ENCODE data around the gene KLHL10. TPM values are rescaled to one million over a fixed set of nuclear protein-coding genes. Genes with fewer than 3 reads are reported as not detected.

The KLHL10 gene
- polyA plus RNA-seq, 1 donor from 2014 or later, result 0.16 TPM

DNA sequence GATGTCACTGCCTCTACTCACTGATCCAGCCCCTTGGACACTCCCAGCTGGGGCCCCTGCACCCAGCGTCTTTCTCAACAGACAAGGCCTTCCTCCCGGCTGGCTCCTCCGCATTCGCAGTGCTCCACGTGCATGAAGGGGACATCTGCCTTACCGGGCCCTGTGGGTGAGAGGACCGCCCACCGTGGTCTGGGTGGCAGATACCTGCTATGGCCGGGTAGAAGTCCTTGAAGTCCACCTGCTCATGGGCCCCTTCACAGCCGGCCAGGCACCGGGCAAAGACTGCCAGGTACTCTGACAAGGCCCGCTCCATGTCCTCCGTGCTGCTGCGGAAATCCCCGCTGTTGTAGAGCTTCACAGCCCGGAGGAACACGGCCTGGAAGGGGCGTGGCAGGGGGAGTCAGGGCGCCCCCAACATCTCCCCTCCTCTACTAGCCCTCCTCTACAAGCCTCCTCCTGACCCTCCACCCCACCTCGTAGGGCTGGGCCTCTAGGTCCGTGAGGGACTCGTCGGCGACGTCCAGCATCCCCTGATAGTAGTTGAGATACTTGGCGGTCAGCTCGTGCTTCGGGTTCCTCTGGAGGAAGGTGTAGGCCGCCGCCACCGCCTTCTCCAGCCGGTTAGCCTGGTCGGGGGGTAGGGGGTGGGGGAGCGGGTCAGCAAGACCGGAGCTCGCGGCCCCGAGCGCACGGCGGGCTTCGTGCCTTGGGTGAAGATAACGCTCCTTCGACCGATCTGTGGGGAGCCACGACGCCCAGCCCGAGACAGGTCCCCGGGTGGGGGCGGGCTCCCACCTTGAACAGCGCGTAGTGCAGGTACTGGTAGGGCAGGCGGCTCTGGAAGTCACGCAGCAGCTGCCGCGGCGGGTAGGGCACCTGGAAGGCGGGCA, 26.7 kb upstream of the KLHL10 start:
- peaks cover 7% of the 10 kb centered on the region for H3K27me3 Mint-ChIP-seq
- peaks cover 0 to 11% (median 11%) of the 10 kb centered on the region in 3 donors for H3K4me1 Mint-ChIP-seq
- peak overlapping the region in 2 of 3 donors; percentile 14 to 74 for H3K27ac Mint-ChIP-seq
- peak overlapping the region; percentile 81 to 88 (median 85) for H3K4me3 Mint-ChIP-seq
- no peaks in the 10 kb centered on the region for H3K36me3 Mint-ChIP-seq
- H3K9me3 Mint-ChIP-seq, result no peaks in the 10 kb centered on the region

DNA sequence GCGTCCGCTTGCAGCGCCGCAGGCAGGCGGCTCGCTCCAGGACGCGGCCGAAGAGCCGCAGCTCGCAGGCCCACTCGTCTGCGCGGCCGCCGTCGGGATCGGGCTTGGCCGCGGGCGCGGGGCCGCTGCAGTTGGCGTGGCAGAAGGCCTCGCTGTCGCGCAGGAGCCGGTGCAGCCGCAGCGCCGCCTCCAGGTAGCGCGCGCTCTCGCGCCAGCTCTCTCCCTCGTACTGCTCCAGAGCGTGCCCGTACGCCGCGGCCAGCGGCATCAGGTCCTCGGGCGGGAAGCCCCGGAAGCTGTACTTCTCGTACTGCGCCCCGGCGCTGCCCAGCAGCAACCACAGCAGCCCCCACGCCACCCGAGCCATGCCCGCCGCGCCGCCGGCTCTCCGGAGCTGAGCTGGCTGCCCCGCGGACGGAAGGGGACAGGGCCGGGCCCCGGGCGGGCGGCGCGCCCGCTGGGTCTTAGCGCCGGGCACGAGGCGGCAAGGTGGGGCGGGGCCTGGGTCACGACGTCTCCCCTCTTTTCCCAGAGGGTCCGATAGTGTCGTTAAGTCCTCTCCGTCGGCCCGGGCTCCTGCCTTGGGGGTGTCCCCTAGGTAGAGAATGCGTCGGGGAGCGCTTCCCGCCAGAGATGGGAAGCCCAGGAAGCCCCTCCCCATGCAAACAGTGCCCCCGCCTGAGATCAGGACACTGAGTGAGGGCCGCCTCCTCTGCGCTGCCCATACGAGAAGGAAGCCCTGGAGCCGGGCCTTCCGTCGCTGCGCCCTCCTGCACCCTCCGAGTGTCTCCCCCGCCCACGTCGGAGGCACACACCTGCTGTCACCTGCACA, 25.9 kb upstream of the KLHL10 start, which contains the start of gene P3H4:
Gene P3H4 (minus strand): TSS at position 401 of the 832 bp plus-strand sequence. CDS start 34 bp downstream, at position 367.
- H3K27me3 Mint-ChIP-seq, result peaks cover 6% of the 10 kb centered on the region
- no peaks in the 10 kb centered on the region for H3K36me3 Mint-ChIP-seq
- peaks cover 0 to 11% (median 11%) of the 10 kb centered on the region in 3 donors for H3K4me1 Mint-ChIP-seq
- H3K4me3 Mint-ChIP-seq, result peak within 1 kb of the TSS; percentile 81 to 97 (median 90)
- peak within 1 kb of the TSS; percentile 66 to 89 (median 74) for H3K27ac Mint-ChIP-seq
- H3K9me3 Mint-ChIP-seq, result no peaks in the 10 kb centered on the region

DNA sequence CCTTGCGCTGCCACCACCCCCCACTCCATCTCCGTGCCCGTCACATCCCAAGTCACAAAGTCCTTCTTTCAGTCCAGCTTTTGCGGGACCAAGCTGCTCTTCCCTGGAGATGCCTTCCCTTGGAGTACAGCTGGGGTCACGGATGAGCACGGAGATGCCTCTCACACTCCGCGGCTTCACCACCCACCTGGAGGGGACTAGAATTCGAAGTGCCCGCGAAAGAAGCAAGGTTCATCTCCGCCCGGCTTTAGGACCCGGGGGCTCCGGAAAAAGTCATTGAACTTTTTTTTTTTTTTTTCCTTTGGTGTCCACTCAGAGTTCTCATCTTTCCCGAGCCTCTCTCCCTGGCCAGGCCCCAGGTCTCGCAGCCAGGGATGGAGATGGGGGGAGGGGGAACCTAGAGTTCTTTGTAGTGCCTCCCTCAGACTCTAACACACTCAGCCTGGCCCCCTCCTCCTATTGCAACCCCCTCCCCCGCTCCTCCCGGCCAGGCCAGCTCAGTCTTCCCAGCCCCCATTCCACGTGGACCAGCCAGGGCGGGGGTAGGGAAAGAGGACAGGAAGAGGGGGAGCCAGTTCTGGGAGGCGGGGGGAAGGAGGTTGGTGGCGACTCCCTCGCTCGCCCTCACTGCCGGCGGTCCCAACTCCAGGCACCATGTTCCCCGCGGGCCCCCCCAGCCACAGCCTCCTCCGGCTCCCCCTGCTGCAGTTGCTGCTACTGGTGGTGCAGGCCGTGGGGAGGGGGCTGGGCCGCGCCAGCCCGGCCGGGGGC, 25.1 kb upstream of the KLHL10 start, which contains the start of gene FKBP10:
Gene FKBP10 (plus strand): TSS at position 624 of the 771 bp plus-strand sequence. CDS start 31 bp downstream, at position 655.
- Mint-ChIP-seq H3K27me3 (peaks cover 6% of the 10 kb centered on the region), H3K4me1 (peaks cover 0 to 11% (median 11%) of the 10 kb centered on the region in 3 donors), H3K9me3 (no peaks in the 10 kb centered on the region), H3K27ac (peak within 1 kb of the TSS in 2 of 3 donors; percentile 66 to 89), H3K36me3 (no peaks in the 10 kb centered on the region), H3K4me3 (peak within 1 kb of the TSS; percentile 82 to 97 (median 90))

DNA sequence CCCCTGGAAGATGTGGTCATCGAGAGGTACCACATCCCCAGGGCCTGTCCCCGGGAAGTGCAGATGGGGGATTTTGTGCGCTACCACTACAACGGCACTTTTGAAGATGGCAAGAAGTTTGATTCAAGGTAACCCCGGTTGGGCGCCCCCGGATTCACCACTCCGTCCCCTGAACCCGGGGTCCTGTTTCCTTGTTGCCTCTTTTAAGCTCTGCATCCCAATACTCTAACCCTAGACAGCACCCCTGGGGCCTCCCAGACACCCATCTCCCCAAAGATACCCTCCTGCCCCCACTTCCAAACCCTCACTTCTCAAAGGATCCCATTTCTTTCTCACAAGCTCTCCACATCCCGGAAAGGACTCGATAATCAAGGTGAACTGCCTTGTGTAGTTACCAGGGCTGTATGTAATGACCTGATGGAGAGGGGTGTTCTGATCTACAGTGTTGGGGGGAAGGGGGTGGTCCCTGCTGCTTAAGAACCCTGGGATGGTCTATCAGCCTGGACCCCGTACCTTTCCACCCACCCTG, 24.4 kb upstream of the KLHL10 start:
- peak overlapping the region; percentile 30 to 93 (median 76) for H3K4me3 Mint-ChIP-seq
- no peaks in the 10 kb centered on the region for H3K36me3 Mint-ChIP-seq
- H3K27ac Mint-ChIP-seq, result peak overlapping the region in 1 of 3 donors; percentile 31

DNA sequence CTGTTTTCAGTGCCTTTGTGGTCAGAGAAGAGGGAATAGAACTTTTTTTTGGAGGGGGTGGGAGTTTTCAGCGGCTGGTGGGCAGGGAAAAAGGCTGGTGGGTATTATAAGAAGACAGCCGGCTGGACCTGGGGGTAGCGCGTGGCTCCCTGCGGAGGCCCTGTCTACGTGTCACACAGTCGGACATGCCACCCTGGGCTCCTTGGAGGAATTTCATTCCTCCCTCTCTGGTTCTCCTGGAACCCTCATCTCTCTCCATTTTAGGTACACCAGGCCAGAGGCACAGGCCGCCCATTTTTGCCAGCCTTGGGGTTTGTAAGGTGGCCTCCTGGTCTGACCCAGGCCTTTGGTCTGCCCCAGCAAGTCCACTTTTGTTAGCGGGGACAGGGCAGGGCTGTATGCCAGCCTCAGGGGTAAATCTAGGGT, 23.9 kb upstream of the KLHL10 start:
- Mint-ChIP-seq H3K27me3 (peaks cover 8% of the 10 kb centered on the region), H3K36me3 (no peaks in the 10 kb centered on the region), H3K27ac (peak overlapping the region in 1 of 3 donors; percentile 14), H3K9me3 (no peaks in the 10 kb centered on the region), H3K4me3 (peak overlapping the region in 2 of 4 donors; percentile 82 to 93), H3K4me1 (peaks cover 0 to 11% (median 11%) of the 10 kb centered on the region in 3 donors)

More for the DNA sequence above, 24.4 kb upstream of the KLHL10 start:
- H3K27me3 Mint-ChIP-seq, result peaks cover 7% of the 10 kb centered on the region
- H3K4me1 Mint-ChIP-seq, result peaks cover 0 to 11% (median 11%) of the 10 kb centered on the region in 3 donors
- H3K9me3 Mint-ChIP-seq, result no peaks in the 10 kb centered on the region

DNA sequence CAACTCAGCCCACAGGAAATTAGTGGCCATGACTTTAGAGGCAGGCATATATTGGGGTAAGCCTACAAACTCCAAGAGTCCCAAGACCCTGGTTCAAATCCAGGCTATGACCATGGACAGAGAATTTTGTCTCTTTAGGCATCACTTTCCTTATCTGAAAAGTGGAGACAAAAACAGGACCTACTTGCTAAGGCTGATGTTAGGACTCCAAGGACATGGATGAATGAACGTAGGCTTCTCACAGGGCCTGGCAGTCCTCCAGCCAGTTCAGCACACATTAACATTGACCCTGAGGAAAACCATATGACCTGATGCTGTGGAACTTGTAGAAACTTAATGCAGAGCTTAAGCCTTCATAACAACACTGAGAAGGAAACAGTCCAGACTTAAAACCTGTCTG, 23.4 kb upstream of the KLHL10 start:
- Mint-ChIP-seq H3K36me3 (no peaks in the 10 kb centered on the region), H3K27me3 (peaks cover 8% of the 10 kb centered on the region), H3K27ac (peak overlapping the region in 1 of 3 donors; percentile 14), H3K9me3 (no peaks in the 10 kb centered on the region), H3K4me3 (peak overlapping the region in 1 of 4 donors; percentile 82), H3K4me1 (peaks cover 0 to 11% (median 11%) of the 10 kb centered on the region in 3 donors)

DNA sequence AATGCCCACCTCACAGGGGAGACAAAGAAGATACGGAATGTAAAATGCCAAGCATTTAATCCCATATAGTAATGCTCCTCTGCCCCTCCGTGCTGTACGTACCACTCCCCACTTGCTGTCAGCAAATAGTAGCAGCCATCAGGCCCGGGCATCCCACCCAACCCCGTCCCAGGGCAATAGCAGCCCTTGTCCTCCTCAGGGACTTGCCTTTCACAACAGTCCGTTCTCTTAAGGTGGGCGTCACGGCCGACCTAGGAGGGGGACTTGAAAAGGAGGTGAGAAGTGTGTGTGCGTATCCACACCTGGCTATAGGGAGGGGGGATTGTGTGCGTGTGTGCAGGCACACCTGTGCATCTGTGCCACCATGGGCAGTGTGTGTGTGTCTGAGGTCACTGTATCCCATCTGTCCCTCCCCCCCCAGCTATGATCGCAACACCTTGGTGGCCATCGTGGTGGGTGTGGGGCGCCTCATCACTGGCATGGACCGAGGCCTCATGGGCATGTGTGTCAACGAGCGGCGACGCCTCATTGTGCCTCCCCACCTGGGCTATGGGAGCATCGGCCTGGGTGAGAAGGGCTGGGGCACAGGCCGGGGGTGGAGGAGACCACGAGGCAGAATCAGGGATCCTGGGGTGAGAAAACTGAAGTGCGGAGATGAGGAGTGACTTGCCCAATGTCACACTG, 20.8 kb upstream of the KLHL10 start:
- H3K27ac Mint-ChIP-seq, result no peak overlapping the region
- H3K4me1 Mint-ChIP-seq, result peaks cover 0 to 9% (median 5%) of the 10 kb centered on the region in 3 donors
- H3K9me3 Mint-ChIP-seq, result no peaks in the 10 kb centered on the region
- peak overlapping the region in 1 of 4 donors; percentile 32 for H3K4me3 Mint-ChIP-seq
- H3K27me3 Mint-ChIP-seq, result peaks cover 9% of the 10 kb centered on the region
- no peaks in the 10 kb centered on the region for H3K36me3 Mint-ChIP-seq

DNA sequence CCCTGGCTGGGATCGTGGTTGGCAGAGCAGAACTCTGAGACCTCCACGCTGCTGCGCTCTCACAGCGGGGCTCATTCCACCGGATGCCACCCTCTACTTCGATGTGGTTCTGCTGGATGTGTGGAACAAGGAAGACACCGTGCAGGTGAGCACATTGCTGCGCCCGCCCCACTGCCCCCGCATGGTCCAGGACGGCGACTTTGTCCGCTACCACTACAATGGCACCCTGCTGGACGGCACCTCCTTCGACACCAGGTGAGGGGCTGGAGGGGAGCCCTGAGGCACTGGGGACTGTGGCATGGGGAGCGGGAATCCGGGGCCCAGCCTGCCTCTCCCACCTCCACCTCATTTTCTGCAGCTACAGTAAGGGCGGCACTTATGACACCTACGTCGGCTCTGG, 19.6 kb upstream of the KLHL10 start:
- Mint-ChIP-seq H3K9me3 (no peaks in the 10 kb centered on the region), H3K36me3 (no peaks in the 10 kb centered on the region), H3K27me3 (peaks cover 6% of the 10 kb centered on the region), H3K4me1 (peaks cover 0 to 4% (median 1%) of the 10 kb centered on the region in 3 donors), H3K27ac (no peak overlapping the region), H3K4me3 (peak overlapping the region in 1 of 4 donors; percentile 17)

DNA sequence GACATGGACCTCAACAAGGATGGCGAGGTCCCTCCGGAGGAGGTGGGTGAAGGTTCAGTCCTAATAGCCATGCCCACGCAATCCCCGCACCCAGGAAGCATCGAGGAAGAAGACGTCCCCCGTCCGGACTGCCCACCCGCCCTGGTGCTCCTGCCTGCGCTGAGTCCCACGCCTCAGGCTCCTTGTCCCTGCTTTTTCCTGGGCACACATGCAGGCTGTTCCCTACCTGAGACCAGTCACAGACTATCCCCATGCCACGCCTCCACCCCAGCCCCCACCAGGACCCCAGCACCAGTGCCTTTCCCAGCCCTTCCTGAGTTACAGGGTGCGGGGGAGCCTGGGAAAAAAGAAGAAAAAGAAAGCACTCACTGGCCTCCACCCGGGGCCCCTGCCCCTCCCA, 15.8 kb upstream of the KLHL10 start:
- H3K27me3 Mint-ChIP-seq, result peaks cover 6% of the 10 kb centered on the region

DNA sequence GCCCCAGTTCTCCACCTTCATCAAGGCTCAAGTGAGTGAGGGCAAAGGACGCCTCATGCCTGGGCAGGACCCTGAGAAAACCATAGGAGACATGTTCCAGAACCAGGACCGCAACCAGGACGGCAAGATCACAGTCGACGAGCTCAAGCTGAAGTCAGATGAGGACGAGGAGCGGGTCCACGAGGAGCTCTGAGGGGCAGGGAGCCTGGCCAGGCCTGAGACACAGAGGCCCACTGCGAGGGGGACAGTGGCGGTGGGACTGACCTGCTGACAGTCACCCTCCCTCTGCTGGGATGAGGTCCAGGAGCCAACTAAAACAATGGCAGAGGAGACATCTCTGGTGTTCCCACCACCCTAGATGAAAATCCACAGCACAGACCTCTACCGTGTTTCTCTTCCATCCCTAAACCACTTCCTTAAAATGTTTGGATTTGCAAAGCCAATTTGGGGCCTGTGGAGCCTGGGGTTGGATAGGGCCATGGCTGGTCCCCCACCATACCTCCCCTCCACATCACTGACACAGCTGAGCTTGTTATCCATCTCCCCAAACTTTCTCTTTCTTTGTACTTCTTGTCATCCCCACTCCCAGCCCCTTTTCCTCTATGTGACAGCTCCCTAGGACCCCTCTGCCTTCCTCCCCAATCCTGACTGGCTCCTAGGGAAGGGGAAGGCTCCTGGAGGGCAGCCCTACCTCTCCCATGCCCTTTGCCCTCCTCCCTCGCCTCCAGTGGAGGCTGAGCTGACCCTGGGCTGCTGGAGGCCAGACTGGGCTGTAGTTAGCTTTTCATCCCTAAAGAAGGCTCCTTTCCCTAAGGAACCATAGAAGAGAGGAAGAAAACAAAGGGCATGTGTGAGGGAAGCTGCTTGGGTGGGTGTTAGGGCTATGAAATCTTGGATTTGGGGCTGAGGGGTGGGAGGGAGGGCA, 15.1 kb upstream of the KLHL10 start:
- H3K27ac Mint-ChIP-seq, result no peak overlapping the region
- no peaks in the 10 kb centered on the region for H3K4me1 Mint-ChIP-seq
- H3K9me3 Mint-ChIP-seq, result no peaks in the 10 kb centered on the region
- peaks cover 6% of the 10 kb centered on the region for H3K27me3 Mint-ChIP-seq
- peaks cover 2% of the 10 kb centered on the region for H3K36me3 Mint-ChIP-seq
- no peak overlapping the region for H3K4me3 Mint-ChIP-seq

More for the DNA sequence above, 15.8 kb upstream of the KLHL10 start:
- H3K4me1 Mint-ChIP-seq, result no peaks in the 10 kb centered on the region
- H3K9me3 Mint-ChIP-seq, result no peaks in the 10 kb centered on the region
- no peak overlapping the region for H3K27ac Mint-ChIP-seq
- H3K36me3 Mint-ChIP-seq, result peaks cover 2% of the 10 kb centered on the region
- H3K4me3 Mint-ChIP-seq, result peak overlapping the region in 1 of 4 donors; percentile 23

DNA sequence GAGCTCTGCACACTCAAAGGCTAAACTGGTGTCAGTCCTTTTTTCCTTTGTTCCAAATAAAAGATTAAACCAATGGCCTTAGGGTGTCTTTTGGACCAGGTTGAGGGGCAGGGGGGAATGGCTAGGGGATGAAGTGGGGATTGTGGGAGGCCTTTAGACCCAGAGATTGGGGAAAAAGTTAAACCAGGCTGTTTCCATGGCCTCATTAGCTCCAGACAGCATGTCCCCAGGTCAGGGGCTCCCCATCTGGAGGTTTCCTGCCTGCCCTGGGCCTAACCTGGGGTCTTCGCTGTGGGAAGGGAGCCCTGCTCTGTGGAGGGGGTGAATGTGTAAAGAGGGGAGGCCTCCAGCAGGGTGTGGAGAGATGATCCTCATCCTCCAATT, 14.5 kb upstream of the KLHL10 start:
- peaks cover 6% of the 10 kb centered on the region for H3K27me3 Mint-ChIP-seq
- peaks cover 2% of the 10 kb centered on the region for H3K36me3 Mint-ChIP-seq
- H3K4me1 Mint-ChIP-seq, result no peaks in the 10 kb centered on the region
- no peak overlapping the region for H3K4me3 Mint-ChIP-seq
- H3K27ac Mint-ChIP-seq, result no peak overlapping the region
- no peaks in the 10 kb centered on the region for H3K9me3 Mint-ChIP-seq

DNA sequence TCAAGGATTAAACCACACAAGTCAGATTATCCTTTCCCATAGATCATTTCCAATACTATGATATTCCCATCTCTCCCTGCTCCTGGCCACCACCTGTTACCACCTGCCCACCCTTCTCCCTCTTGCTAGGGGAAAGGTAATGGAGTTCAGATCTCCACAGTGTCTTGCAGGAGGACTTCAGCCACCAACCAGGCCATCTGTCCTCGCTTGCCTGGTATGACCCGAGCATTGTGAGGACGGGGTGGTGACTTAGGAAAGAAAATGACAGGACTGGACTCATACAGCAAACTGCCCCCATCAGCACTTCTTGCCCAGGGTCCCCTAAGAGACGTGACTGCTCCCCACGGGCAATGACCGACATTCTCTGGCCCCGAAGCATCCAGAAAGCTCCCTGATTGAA, 14.0 kb upstream of the KLHL10 start:
- Mint-ChIP-seq H3K4me1 (no peaks in the 10 kb centered on the region), H3K9me3 (no peaks in the 10 kb centered on the region), H3K4me3 (no peak overlapping the region), H3K27me3 (peaks cover 4% of the 10 kb centered on the region), H3K36me3 (peaks cover 2% of the 10 kb centered on the region), H3K27ac (no peak overlapping the region)

DNA sequence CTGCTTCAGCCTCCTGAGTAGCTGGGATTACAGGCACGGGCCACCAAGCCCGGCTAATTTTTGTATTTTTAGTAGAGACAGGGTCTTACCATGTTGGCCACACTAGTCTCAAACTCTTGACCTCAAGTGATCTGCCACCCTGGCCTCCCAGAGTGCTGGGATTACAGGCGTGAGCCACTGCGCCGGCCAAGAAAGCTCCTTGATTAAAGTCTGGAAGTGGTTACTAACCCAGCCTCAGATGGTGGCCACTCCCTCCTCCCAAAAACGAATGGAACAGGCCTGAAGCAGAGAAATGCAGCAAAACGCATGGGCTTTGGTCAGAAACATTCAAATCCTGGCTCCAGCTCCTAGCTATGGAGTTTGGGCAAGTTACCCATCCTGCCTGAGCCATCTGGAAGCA, 13.5 kb upstream of the KLHL10 start:
- Mint-ChIP-seq H3K4me3 (no peak overlapping the region), H3K27ac (no peak overlapping the region), H3K36me3 (peaks cover 2% of the 10 kb centered on the region), H3K4me1 (no peaks in the 10 kb centered on the region), H3K9me3 (no peaks in the 10 kb centered on the region), H3K27me3 (peaks cover 4% of the 10 kb centered on the region)

Data from IgD-negative memory B cell (primary cell).